AML-193 (cell line): ENCODE results near the gene CLCF1.

ENCODE experiments used
- DNase-seq, 2 experiments: peaks; one replicate each; lab custom pipeline; 2025; lab: John Stamatoyannopoulos, UW

Gene CLCF1

DNA sequence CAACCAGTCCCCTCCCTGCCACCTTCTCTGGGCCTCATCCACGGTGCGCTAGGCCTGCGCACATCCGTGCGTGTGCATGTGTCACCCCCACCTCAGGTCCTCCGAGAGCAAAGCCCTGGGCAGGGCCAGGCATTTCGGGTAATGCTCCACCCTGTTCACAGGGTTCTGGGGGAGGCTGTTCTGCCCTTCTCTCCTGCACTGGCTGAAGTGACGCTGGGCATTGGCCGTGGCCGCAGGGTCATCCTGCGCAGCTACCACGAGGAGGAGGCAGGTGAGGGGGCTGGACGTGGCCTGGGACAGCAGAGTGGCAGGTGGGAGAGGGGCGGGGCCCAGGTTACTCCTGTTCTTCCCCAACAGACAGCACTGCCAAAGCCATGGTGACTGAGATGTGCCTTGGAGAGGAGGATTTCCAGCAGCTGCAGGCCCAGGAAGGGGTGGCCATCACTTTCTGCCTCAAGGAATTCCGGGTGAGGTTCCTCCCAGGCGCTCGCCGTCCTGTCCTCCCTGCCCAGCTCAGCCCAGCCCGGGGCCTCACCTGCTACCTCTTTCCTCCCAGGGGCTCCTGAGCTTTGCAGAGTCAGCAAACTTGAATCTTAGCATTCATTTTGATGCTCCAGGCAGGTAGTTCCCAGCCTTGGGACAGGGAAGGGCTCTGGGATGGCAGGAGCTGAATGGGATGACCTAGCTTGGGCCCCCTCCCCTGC is 22.3 kb upstream of the CLCF1 start:
- DNase-seq, result no peak

GRCh38 chr11:67393990-67394389 is 20.6 kb upstream of the CLCF1 start:
- no peak for DNase-seq

DNA sequence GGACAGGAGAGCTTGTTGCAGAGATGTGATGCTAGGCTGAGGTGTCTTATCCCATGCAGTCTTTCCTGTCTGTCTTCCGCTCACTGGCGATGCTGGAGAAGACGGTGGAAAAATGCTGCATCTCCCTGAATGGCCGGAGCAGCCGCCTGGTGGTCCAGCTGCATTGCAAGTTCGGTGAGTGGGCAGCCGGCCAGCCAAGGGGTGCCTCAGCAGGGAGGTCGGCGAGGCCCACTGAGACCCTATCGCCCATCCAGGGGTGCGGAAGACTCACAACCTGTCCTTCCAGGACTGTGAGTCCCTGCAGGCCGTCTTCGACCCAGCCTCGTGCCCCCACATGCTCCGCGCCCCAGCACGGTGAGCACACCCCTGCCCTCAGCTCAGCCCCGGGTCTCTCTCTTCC is 20.0 kb upstream of the CLCF1 start:
- no peak for DNase-seq

DNA sequence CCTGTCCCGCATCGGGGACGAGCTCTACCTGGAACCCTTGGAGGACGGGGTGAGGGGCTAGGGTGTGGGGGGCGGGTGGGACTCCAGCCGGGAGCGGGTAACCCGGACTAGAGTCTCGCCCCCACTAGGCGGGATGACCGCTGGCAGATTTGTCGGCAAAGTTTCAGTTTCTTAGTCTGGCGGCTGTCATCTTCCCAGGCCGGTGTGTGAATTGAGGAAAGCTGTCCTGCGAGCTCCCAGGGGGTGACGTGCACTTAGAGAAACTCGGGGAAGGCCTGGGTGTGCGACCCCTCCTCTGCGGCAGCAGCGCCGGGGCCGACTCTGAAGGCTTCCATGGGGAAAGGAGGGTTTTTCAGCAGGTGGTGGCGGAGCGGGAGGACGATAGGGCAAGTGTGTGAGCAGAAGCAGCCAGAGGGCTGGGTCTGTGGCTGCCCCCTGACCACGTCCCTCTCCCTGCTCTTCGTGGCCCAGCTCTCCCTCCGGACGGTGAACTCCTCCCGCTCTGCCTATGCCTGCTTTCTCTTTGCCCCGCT is 18.9 kb upstream of the CLCF1 start:
- DNase-seq, result no peak

DNA sequence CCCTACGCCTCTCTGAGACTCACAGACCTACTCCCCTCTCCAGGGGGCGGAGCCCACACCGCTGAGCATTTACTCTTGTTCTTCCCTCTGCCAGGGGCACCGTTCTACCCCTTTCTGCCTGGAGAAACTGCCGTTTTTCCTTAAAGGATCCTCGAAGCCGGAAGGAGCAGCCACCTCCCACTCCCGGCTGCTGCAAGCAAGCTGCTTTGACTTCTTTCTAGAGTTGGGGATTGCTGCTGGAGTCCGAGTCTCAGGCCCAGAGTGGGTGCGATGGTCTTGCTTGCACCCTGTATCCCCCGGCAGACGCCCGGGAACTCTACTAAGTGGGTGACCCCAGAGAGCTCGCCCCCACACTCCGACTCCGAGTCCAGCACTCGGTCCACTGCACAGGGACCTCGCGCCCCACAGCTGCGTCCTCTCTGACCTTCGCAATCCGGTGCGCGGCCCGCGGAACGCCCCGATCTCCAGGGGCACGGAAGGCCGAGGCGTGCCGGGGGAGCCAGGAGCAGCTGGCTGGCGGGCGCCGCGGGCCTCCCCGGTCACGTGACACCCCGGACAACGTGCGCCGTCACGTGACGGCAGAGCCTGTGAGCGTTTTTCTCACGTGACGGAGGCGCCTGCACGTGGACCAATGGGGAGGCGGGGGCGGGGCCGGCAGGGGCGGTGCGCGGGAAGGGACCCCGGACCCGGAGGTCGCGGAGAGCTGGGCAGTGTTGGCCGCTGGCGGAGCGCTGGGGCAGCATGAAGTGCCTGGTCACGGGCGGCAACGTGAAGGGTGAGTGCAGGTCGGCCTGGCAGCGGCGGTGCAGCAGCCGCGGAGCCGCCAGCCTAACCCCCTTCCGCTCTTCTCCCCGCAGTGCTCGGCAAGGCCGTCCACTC is 18.1 kb upstream of the CLCF1 start, which contains the start of gene RAD9A:
RAD9A (plus strand) TSS at position 683 of the 879 bp plus-strand sequence; CDS start at position 742, 59 bp downstream.
- peak; percentile 85 to 94 for DNase-seq

GRCh38 chr11:67390947-67391303 is 17.5 kb upstream of the CLCF1 start:
- DNase-seq, result no peak

DNA sequence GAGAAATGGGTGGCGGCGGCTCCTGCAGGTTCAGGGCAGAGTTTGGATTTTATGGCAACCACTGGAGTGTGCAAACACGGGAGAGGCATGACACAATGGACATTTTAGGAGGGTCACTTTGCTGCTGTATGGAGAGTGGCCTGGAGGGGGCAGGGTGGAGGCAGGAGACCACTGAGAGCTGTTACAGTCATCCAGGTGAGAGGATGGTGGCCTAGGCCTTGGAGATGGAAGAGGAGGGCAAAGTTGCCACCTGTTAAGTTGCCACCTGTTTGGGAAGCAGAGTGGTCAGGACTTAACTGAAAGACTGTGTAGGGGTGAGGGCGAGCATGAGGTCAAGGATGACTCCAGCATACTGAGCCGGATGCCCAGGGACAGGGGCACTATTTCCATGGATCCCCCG is 16.1 kb upstream of the CLCF1 start:
- DNase-seq, result peak; percentile 18 to 31

GRCh38 chr11:67387518-67387917 is 14.1 kb upstream of the CLCF1 start:
- no peak for DNase-seq

GRCh38 chr11:67387069-67387468 is 13.7 kb upstream of the CLCF1 start:
- DNase-seq, result no peak

DNA sequence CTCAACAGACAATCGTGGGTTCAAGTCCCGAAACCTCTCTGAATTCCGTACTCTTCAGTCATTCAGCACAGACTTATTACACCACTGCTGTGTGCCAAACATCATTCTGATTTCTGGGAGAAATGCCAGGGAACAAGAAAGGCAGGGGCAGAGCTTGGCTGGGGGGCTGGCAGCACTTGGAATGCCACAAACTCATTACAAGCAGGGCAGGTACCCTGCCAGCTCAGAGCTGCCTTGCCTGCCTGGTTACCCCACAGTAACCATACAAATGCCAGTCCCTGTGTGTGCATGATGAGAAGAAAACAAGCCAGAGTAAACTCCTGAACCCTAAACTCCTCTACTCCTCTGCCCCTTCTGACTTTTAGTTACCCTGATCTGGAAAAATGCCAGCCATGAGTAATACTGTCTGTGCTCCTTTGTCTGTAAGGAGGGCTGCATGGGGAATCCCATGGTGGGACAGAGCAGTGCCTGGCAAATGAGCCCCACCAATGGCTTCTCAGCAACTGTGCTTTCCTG is 11.5 kb upstream of the CLCF1 start:
- DNase-seq, result no peak

- peak; percentile 59 to 64 for DNase-seq
Observed at GRCh38 chr11:67382276-67383136, 9.1 kb upstream of the CLCF1 start.

DNA sequence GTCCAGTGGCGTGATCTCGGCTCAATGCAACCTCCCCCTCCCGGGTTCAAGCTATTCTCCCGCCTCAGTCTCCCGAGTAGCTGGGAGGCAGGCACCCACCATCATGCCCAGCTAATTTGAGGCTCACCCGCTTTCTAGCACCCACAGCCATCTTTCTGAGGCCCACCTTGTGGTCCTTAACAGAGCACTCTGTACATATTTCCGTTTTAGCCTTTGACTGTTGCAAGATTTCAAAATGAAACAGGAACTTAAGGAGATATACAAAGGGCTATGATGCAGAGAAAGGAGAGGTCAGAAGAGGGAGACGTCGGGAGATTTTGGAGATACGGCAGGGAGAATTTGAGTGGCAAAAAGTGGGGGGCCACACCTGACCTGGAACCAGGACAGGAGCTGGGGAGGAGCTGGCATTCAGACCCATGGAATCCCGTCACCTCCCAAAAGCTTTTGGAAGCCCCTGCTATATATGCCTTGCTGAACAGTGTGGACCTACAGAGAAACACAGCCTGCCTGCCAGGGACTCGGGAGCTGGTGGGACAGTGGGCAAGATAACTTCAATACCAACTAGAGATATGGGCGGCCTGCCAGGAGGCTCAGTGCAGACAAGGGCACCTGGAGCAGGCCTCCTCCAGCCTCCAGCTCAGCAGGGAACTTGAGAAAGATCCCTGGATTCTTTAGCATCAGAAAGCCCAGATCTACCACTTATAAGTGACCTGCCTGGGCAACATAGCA is 8.0 kb upstream of the CLCF1 start:
- peak; percentile 73 to 75 for DNase-seq

DNA sequence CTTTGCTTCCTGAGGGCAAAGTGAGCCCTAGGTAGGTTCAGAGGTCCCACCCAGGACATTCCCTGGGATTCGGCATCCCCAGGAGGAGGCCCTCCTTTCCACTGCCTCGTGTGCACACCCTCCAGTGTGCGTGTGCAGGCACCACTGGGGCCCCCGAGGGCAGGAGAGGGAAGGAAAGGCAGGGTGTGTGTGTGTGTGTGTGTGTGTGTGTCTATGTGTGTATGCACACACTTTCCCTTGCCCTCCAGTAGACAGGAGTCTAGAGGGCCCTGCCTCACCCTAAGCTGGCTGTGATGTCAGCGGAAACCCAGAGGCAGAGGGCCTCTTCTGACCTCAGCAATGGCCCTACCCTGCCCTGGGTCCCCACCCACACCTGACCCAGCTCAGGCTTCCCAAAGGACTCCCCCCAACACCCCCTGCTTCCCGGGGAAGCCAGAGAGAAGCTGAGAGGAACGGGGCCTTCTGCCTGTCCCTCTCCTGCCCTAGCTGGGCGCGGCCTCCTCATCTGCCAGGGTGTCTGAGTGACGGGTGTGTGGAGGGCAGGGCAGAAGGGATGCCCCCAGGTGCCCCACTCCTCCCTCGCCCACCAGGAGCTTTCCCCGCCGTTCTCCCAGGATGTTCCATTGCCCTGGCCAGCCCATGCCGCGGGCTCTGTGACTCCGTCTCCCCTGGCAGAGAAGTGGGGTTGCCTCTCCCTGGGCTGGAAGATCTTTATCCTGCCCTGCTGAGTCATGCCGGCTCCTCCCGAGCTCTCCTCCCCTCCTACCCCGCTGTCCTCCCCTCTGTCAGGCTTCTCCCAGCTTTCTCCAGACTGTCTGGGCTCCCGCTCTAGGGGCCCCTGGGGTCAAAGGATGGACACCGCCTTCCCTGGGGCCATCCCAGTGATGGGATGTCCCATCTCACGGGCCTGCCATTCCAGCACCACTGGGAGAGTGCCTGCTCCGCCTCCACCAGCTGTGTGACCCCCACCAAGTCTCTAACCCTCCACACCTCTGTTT is 6.0 kb upstream of the CLCF1 start:
- no peak for DNase-seq

DNA sequence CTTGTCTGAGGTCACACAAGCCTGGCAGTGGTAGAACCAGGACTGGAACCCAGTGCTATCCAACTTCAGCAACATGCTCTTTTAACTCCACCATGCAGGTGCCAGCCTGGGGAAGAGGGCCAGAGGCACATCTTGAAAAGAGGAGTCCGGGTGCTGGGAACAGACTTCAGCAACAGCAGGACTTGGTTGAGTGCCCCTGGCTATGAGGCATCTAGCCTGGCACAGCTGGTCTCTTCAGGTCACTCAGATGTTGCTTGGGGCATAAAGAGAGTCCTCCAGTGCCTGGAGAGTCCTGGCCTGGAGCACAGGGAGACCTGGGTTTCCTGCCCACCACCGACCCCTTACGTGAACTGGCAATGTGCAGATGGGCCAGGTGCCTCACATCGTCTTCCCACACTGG is 5.1 kb upstream of the CLCF1 start:
- no peak for DNase-seq

DNA sequence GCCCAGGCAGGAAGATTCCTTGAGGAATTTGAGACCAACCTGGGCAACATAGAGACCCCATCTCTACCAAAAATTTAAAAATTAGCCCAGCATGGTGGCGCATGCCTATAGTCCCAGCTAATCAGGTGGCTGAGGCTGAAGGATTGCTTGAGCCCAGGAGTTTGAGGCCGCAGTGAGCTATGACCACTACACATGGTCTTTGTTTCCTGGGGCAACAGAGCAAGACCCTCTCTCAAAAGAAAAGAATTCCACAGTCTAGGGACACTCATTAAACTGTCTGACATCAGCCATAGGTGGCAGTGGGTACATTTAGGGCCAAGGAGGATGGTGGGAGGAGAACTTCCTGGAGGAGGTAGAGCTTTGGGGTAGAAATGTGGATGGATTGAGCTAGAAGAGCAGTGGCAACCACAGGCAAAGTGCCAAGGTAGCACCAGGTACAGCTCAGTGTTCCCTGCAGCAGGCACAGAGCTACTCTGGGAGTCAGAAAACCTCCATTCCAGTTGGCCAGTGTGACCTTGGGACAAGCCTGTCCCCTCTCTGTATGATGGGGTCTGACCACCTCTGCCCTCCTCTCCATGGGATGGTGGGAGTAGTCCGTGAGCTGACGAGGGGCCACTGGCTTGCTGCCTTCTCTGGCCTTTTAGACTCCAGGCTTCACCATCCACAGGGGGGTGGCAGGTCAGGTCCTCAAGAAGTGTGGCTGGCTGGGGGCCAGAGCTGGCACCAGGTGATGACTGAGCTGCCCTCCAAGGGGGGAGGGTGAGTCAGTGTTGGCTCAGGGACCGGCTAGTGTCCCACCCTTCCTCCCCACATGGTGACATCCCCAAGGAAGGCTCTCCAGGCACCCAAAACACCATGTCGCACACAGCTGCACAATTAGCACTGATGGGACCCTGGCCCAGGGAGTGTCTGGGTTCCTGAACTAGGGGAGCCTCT is 3.7 kb upstream of the CLCF1 start:
- DNase-seq, result no peak

DNA sequence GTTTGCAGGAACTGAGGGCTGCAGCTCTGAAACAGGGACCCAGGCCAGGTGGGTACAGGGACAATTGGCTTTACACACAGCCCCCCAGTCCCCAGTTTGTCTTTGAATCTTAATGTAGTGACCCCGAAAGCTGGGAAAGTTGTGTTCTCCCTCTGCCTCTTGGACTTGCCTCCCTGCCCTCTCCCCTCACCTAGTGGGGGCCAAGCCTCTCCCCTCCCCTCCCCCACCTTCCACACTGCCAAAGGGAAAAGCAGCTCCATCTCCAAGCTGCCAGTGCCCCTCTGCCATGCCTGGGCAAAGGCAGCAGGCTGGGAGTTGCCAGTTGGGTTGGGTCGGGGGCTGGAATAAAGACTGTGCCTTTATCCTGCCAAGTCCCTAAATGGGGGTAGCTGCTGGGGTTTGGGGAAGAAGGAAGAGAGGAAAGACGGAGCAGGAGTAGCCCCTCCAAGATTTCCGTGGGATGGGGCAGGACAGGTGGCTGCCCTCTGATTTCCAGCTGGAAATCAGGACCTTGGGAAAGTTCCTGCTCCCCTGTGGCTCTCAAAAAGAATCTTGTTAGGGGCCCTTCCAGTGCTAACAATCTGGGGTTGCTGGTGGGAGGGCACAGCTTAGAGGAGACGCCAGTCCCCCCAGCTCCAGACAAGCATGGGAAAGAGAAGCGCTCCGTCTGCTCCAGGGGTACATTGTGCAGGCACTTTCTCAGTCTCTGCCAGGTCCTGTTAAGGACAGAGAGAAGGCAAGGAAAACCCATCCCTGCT is 2.8 kb upstream of the CLCF1 start:
- DNase-seq, result no peak

DNA sequence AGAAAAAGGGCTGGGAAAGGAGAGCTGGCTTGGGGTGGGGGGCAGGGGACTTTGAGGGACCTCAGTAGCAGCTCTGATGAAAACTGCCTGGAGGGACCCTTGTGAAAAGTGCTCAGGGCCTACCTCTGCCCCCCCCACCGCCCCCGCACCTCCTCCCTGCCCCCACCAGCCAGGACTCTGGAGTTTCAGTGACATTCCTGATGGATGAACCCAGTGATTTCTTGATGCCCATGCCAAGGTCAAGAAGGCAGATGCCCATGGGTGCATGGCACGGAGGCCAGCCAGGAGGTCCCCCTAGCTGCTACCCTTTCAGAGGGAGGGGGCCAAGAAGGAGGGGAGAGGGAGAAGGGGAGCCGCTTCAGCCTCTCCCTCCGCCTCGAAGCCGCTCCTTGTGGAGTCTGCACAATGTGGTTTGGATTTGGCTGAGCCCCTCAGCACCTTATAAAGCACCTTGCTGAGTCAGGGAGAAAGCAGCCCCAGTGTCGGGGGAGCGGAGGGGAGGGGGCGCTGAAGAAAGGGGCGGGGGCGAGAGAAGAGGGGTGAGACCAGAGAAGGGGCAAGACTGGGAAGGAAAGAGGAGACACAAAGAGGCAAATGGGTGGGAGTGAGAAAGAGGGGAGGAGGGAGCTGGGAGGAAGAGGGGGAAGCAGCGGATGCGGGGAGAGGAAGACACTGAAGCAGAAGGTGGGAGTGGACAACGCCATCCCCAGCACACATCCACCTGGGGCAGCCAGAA is 2.1 kb upstream of the CLCF1 start:
- no peak for DNase-seq
